SK-N-SH treated with all-trans-retinoic acid at 6 μM for 48 hours (cell line): Measurements from ENCODE around the gene HSPB6.

Experiments used
- ARNTL ChIP-seq: fragments of 450-650 bp; formaldehyde crosslinking; IDR thresholded peaks from 2 replicates; pipeline ENCODE4 v1.5.0; 2020; ENCODE audit warnings: low read depth, mild to moderate bottlenecking, moderate library complexity, borderline replicate concordance
- BACH2 ChIP-seq: fragments of 250-450 bp; sonication (Bioruptor Pico); IDR thresholded peaks from 2 replicates; pipeline ENCODE4 v1.9.0; 2021; ENCODE audit warnings: mild to moderate bottlenecking, borderline replicate concordance
- CREB5 ChIP-seq: fragments of 250-450 bp; sonication (Bioruptor Pico); IDR thresholded peaks from 2 replicates; pipeline ENCODE4 v1.5.1; 2020; ENCODE audit warnings: low read depth, mild to moderate bottlenecking, moderate library complexity
- ISL1 ChIP-seq: fragments of 250-450 bp; sonication (Bioruptor Pico); IDR thresholded peaks from 2 replicates; pipeline ENCODE4 v2.1.2; 2022; ENCODE audit warnings: mild to moderate bottlenecking, moderate library complexity
- OSR1 ChIP-seq: fragments of 250-450 bp; sonication (Bioruptor Pico); IDR thresholded peaks from 2 replicates; pipeline ENCODE4 v1.8.0; 2022; ENCODE audit warnings: moderate library complexity, mild to moderate bottlenecking, inconsistent platforms
- PATZ1 ChIP-seq: fragments of 250-450 bp; sonication (Bioruptor Pico); IDR thresholded peaks from 2 replicates; pipeline ENCODE4 v1.8.0; 2020; ENCODE audit warnings: mild to moderate bottlenecking, moderate library complexity, borderline replicate concordance
- PPARA ChIP-seq: fragments of 250-450 bp; sonication (Bioruptor Pico); IDR thresholded peaks from 2 replicates; pipeline ENCODE4 v1.5.0; 2020; ENCODE audit warnings: mild to moderate bottlenecking, borderline replicate concordance
- RARB ChIP-seq: fragments of 250-450 bp; sonication (Bioruptor Pico); IDR thresholded peaks from 2 replicates; pipeline ENCODE4 v1.8.0; 2021; ENCODE audit warnings: mild to moderate bottlenecking, moderate library complexity
- TOX ChIP-seq: fragments of 250-450 bp; sonication (Bioruptor Pico); IDR thresholded peaks from 2 replicates; pipeline ENCODE4 v1.8.0; 2021; ENCODE audit warnings: mild to moderate bottlenecking, moderate library complexity, borderline replicate concordance
- TSHZ2 ChIP-seq: fragments of 250-450 bp; sonication (Bioruptor Pico); IDR thresholded peaks from 2 replicates; pipeline ENCODE4 v1.5.0; 2020; ENCODE audit warnings: mild to moderate bottlenecking, moderate library complexity
- ZC3H10 ChIP-seq: fragments of 250-450 bp; sonication (Bioruptor Pico); IDR thresholded peaks from 2 replicates; pipeline ENCODE4 v1.5.1; 2021; ENCODE audit warnings: mild to moderate bottlenecking, moderate library complexity
- ZFP30 ChIP-seq: fragments of 450-650 bp; formaldehyde crosslinking; IDR thresholded peaks from 2 replicates; pipeline ENCODE4 v1.5.0; 2022; ENCODE audit warnings: mild to moderate bottlenecking, moderate library complexity
- ZNF8 ChIP-seq: fragments of 450-650 bp; formaldehyde crosslinking; IDR thresholded peaks from 2 replicates; pipeline ENCODE4 v1.5.0; 2020; ENCODE audit warnings: mild to moderate bottlenecking, moderate library complexity
- TF ChIP-seq, protein P1 (sequence below): fragments of 250-450 bp; sonication (Bioruptor Pico); IDR thresholded peaks from 2 replicates; pipeline ENCODE4 v1.8.0; 2021; ENCODE audit warnings: low read depth, mild to moderate bottlenecking, moderate library complexity, borderline replicate concordance

DNA sequence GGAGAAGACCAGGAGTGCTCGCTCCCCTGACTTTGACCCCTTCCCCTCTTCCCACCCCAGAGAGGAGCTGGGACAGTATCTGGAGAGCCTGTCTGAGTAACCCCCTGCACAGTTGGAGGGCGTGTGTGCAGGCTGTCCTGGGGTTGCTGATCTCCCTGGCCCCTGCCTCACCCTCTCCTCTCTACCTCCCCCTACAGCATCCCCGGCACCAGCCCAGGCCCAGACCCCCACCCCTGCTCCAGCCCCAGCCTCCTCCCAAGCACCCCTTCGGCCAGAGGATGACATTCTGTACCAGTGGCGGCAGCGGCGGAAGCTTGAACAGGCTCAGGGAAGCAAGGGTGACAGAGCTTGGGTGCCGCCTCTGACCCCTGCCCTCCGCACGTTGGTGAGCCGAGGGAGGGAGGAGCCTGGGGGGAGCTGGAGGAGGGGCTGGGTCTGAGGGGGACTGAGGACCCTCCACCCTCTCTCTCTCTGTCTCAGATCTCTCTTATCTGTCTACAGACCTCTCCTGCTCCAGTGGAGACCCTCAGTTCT is 9.8 kb upstream of the HSPB6 start:
- TF ChIP-seq TOX (CRISPR knock-in tag) (no peak), ZFP30 (CRISPR knock-in tag) (no peak), CREB5 (no peak), ZNF8 (no peak), PATZ1 (CRISPR knock-in tag) (no peak), ARNTL (CRISPR knock-in tag) (no peak), RARB (CRISPR knock-in tag) (no peak), BACH2 (CRISPR knock-in tag) (no peak), ISL1 (CRISPR knock-in tag) (no peak), OSR1 (CRISPR knock-in tag) (no peak), PPARA (CRISPR knock-in tag) (no peak), ZC3H10 (no peak), TSHZ2 (no peak)
- TF ChIP-seq, protein P1, sequence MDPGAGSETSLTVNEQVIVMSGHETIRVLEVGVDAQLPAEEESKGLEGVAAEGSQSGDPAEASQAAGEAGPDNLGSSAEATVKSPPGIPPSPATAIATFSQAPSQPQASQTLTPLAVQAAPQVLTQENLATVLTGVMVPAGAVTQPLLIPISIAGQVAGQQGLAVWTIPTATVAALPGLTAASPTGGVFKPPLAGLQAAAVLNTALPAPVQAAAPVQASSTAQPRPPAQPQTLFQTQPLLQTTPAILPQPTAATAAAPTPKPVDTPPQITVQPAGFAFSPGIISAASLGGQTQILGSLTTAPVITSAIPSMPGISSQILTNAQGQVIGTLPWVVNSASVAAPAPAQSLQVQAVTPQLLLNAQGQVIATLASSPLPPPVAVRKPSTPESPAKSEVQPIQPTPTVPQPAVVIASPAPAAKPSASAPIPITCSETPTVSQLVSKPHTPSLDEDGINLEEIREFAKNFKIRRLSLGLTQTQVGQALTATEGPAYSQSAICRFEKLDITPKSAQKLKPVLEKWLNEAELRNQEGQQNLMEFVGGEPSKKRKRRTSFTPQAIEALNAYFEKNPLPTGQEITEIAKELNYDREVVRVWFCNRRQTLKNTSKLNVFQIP: no peak
